Activated CD4-positive, CD25-positive, alpha-beta regulatory T cell treated with anti-CD3 and anti-CD28 coated beads, Interleukin-2, amount 50 U/mL, for 16 hours (primary cell): ENCODE measurements around the gene DDX1.

Source experiments
- DNase-seq: peaks from one replicate; pipeline ENCODE4 v3.0.0-alpha.2; 2020; ENCODE audit warnings: low read depth, low spot score

Gene DDX1

GRCh38 chr2:15662026-15662425, 70.4 kb downstream of the DDX1 start:
- DNase-seq: no peak

- DNase-seq: no peak
These were observed 70.9 kb downstream of the DDX1 start for GRCh38 chr2:15662579-15662978.

GRCh38 chr2:15663802-15664201, 72.1 kb downstream of the DDX1 start:
- DNase-seq: no peak

GRCh38 chr2:15664273-15665066, 72.8 kb downstream of the DDX1 start:
- DNase-seq: no peak

- DNase-seq: no peak
These were observed 73.6 kb downstream of the DDX1 start for GRCh38 chr2:15665067-15665942.

GRCh38 chr2:15665943-15666460, 74.3 kb downstream of the DDX1 start:
- DNase-seq: no peak

GRCh38 chr2:15666861-15667808, 75.5 kb downstream of the DDX1 start:
- DNase-seq: no peak

GRCh38 chr2:15667809-15668556, 76.3 kb downstream of the DDX1 start:
- no peak for DNase-seq

- DNase-seq: no peak
These were observed 77.1 kb downstream of the DDX1 start for GRCh38 chr2:15668611-15669305.

GRCh38 chr2:15669375-15669910, 77.8 kb downstream of the DDX1 start:
- no peak for DNase-seq

- DNase-seq: no peak
These were observed 78.8 kb downstream of the DDX1 start for GRCh38 chr2:15670469-15670868.

GRCh38 chr2:15670981-15671380, 79.3 kb downstream of the DDX1 start:
- DNase-seq: no peak

GRCh38 chr2:15671409-15671808, 79.7 kb downstream of the DDX1 start:
- DNase-seq: no peak

- DNase-seq: no peak
These were observed 80.5 kb downstream of the DDX1 start for GRCh38 chr2:15671842-15672815.

- DNase-seq: no peak
These were observed 81.6 kb downstream of the DDX1 start for GRCh38 chr2:15672961-15673918.

GRCh38 chr2:15673919-15674636, 82.4 kb downstream of the DDX1 start:
- no peak for DNase-seq
